HG02571 (cell line): Measurements from ENCODE around the gene ANGPTL2.

ENCODE experiments used
- ATAC-seq: cut with Tn5 transposase; IDR thresholded peaks from one replicate; pipeline ENCODE4 v1.9.1; 2021; ENCODE audit warnings: mild to moderate bottlenecking, moderate library complexity; ENCODE audit not compliant: unreplicated experiment

Gene ANGPTL2

GRCh38 chr9:127121628-127122175, 733 bp downstream of the ANGPTL2 start:
- no peak for ATAC-seq

GRCh38 chr9:127119320-127119709, 3.1 kb downstream of the ANGPTL2 start:
- no peak for ATAC-seq

GRCh38 chr9:127118597-127119319, 3.7 kb downstream of the ANGPTL2 start:
- ATAC-seq = no peak

- ATAC-seq = no peak
Observed at GRCh38 chr9:127117801-127118200, 4.6 kb downstream of the ANGPTL2 start.

- no peak for ATAC-seq
Observed at GRCh38 chr9:127116957-127117356, 5.5 kb downstream of the ANGPTL2 start.

GRCh38 chr9:127116088-127116726, 6.2 kb downstream of the ANGPTL2 start:
- no peak for ATAC-seq

GRCh38 chr9:127114606-127115005, 7.8 kb downstream of the ANGPTL2 start:
- no peak for ATAC-seq

- ATAC-seq = no peak
Observed at GRCh38 chr9:127113191-127113972, 9.1 kb downstream of the ANGPTL2 start.

GRCh38 chr9:127112735-127113161, 9.7 kb downstream of the ANGPTL2 start:
- no peak for ATAC-seq

GRCh38 chr9:127112056-127112455, 10.4 kb downstream of the ANGPTL2 start:
- ATAC-seq = no peak

GRCh38 chr9:127109212-127109711, 13.2 kb downstream of the ANGPTL2 start:
- ATAC-seq = no peak

- no peak for ATAC-seq
Observed at GRCh38 chr9:127107929-127108876, 14.2 kb downstream of the ANGPTL2 start.

GRCh38 chr9:127107171-127107928, 15.1 kb downstream of the ANGPTL2 start:
- ATAC-seq = no peak

- no peak for ATAC-seq
Observed at GRCh38 chr9:127106466-127106855, 16.0 kb downstream of the ANGPTL2 start.

- ATAC-seq = no peak
Observed at GRCh38 chr9:127105805-127106465, 16.5 kb downstream of the ANGPTL2 start.

- ATAC-seq = no peak
Observed at GRCh38 chr9:127104581-127105311, 17.7 kb downstream of the ANGPTL2 start.

GRCh38 chr9:127102788-127103187, 19.6 kb downstream of the ANGPTL2 start:
- no peak for ATAC-seq

- no peak for ATAC-seq
Observed at GRCh38 chr9:127102176-127102575, 20.3 kb downstream of the ANGPTL2 start.
